K562 (cell line): Measurements from ENCODE around the gene OR2W3.

ENCODE experiments used
- BHLHE40 ChIP-seq: IDR thresholded peaks from 2 replicates; pipeline ENCODE4 v1.6.1; 2011; ENCODE audit warnings: low read length, improper control_type of control experiment
- CAMTA2 ChIP-seq: fragments of 250-450 bp; sonication (Bioruptor Pico); conservative IDR thresholded peaks from 2 replicates; pipeline ENCODE4 v1.5.1; 2022
- ETV6 ChIP-seq, 3 experiments: fragments of 150-350 bp in 1 of 3; sonication (generic) in 1 of 3; formaldehyde crosslinking in 1 of 3; IDR thresholded peaks; 2 replicates each; pipeline versions ENCODE4 v1.6.1 to v1.8.0; 2014 to 2022; ENCODE audit warnings: borderline replicate concordance in 2 of 3, low read depth in 2 of 3, antibody characterized with exemption in 1 of 3, low read length in 1 of 3, mild to moderate bottlenecking in 1 of 3, missing genetic modification reagents in 1 of 3
- EZH2 ChIP-seq: IDR thresholded peaks from 2 replicates; pipeline ENCODE4 v1.6.1; 2012; ENCODE audit warnings: low read depth, mild to moderate bottlenecking, inconsistent platforms, low read length, borderline replicate concordance
- ZNF384 ChIP-seq: IDR thresholded peaks from 2 replicates; pipeline ENCODE4 v1.6.1; 2012; ENCODE audit warnings: low read depth, low read length, improper control_type of control experiment
- ZNF431 ChIP-seq: sonication (generic); formaldehyde crosslinking; IDR thresholded peaks from 2 replicates; pipeline ENCODE4 v1.8.0; 2022; ENCODE audit warnings: mild to moderate bottlenecking, missing genetic modification reagents
- ZNF695 ChIP-seq: fragments of 450-650 bp; formaldehyde crosslinking; IDR thresholded peaks from 2 replicates; pipeline ENCODE4 v1.4.0; 2020; ENCODE audit warnings: mild to moderate bottlenecking, moderate library complexity

DNA sequence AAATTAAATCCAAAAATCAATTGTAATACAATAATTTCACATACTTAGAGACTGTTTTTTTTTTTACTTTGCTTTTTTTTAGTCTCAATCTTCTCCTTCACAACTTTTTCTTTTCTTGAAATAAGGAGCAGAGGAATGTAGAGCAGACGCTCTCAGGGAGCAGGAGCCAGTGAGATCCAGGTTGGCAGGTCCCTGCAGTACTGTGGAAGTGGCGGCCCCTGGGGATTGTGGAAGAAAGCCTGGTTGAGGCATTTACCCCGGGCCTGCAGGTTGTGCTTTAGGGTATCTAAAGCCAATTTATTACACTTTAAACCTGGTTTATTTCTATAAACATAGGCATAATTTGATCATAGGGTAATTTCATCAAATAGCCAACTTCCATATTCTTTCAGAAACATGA lies 28.6 kb downstream of the OR2W3 start:
- no peak for TF ChIP-seq ZNF384
- no peak for TF ChIP-seq CAMTA2
- no peak for TF ChIP-seq ZNF431 (CRISPR knock-in tag)
- no peak for TF ChIP-seq BHLHE40
- TF ChIP-seq ZNF695 (CRISPR knock-in tag), result no peak
- no peak for TF ChIP-seq EZH2
- no peak for TF ChIP-seq ETV6 (IDR thresholded peaks at IDR 0.05; ENCODE audit: borderline replicate concordance in 1 of 2, low read depth in 2 of 2, low read length in 1 of 2)
- no peak for TF ChIP-seq ETV6 (CRISPR knock-in tag; IDR thresholded peaks at IDR 0.05; ENCODE audit: borderline replicate concordance)
